Measurements from ENCODE around the gene TMEM120B. TPM values are rescaled to one million over a fixed set of nuclear protein-coding genes. Genes with fewer than 3 reads are reported as not detected.

Gene TMEM120B
- total RNA-seq, 4 donors from 2014 or later, result 1.9 to 19.9 (median 4.5) TPM

GRCh38 chr12:121826318-121827150 lies 114.0 kb downstream of the TMEM120B start:
- Histone ChIP-seq H3K27ac (no peak overlapping the region), H3K27me3 (no peaks in the 10 kb centered on the region), H3K9me3 (no peaks in the 10 kb centered on the region), H3K36me3 (peaks cover 0 to 62% (median 27%) of the 10 kb centered on the region in 4 donors), H3K4me3 (no peak overlapping the region), H3K4me1 (no peaks in the 10 kb centered on the region)
- in situ Hi-C loops (cut with MboI; ENCODE audit: low pct_ligation_motif_present in 1 of 4, low pct_unique_long_range_greater_than_20kb in 1 of 4, low sequenced_read_pairs in 3 of 4) (no loop called here), intact Hi-C loops (cut with DNase I; ENCODE audit: low total_unique reads) (no loop called here)
- DNase-seq, result no peak
- TF ChIP-seq POLR2A (IDR thresholded peaks at IDR 0.05), result no peak
- no peak for TF ChIP-seq EP300 (IDR thresholded peaks at IDR 0.05; ENCODE audit: low read depth)
- no peak for TF ChIP-seq CTCF (IDR thresholded peaks at IDR 0.05)
- no peak for TF ChIP-seq POLR2AphosphoS5 (IDR thresholded peaks at IDR 0.05)
- 90 to 93% methylated on average over 6 to 18 of the region's 18 CpGs for WGBS, 2 donors (ENCODE audit: low coverage in 1 of 2)

- peaks cover 0 to 57% (median 26%) of the 10 kb centered on the region in 4 donors for H3K36me3 ChIP-seq
- intact Hi-C loops (cut with DNase I; ENCODE audit: low total_unique reads), result no loop called here
These were observed 115.0 kb downstream of the TMEM120B start for GRCh38 chr12:121827351-121828099.

DNA sequence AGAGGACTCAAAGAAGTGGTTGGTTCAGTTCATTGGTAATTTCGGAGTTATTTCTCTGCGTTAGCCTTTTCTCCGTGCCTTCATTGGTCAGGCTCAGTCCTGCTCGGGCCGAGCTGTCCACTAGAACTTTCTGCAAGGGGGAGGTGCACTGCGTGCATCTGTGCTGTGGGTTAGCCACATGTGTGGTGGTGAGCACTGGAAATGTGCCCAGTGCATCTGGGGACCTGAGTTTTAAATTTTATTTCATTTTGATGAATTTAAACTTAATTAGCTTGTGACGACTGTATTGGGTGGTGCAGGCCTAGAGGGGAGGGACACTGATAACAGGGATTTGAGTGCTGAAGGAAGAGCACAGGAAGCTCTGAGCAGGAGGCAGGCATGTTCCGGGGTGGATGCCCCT lies 115.8 kb downstream of the TMEM120B start:
- no peak overlapping the region for H3K4me3 ChIP-seq
- 84 to 92% methylated on average over 4 to 8 of the region's 8 CpGs for WGBS, 2 donors (ENCODE audit: low coverage in 1 of 2)
- intact Hi-C loops (cut with DNase I; ENCODE audit: low total_unique reads), result no loop called here
- no peak for DNase-seq
- H3K27ac ChIP-seq, result no peak overlapping the region
- no peak for TF ChIP-seq CTCF (IDR thresholded peaks at IDR 0.05)
- in situ Hi-C loops (cut with MboI; ENCODE audit: low pct_ligation_motif_present in 1 of 4, low pct_unique_long_range_greater_than_20kb in 1 of 4, low sequenced_read_pairs in 3 of 4), result no loop called here
- H3K36me3 ChIP-seq, result peaks cover 0 to 51% (median 24%) of the 10 kb centered on the region in 4 donors
- no peaks in the 10 kb centered on the region for H3K4me1 ChIP-seq
- H3K9me3 ChIP-seq, result no peaks in the 10 kb centered on the region
- H3K27me3 ChIP-seq, result no peaks in the 10 kb centered on the region

More at GRCh38 chr12:121827351-121828099, 115.0 kb downstream of the TMEM120B start:
- in situ Hi-C loops (cut with MboI; ENCODE audit: low pct_ligation_motif_present in 1 of 4, low pct_unique_long_range_greater_than_20kb in 1 of 4, low sequenced_read_pairs in 3 of 4), result no loop called here
- DNase-seq, result no peak
- no peak overlapping the region for H3K27ac ChIP-seq
- H3K4me1 ChIP-seq, result no peaks in the 10 kb centered on the region
- no peak overlapping the region for H3K4me3 ChIP-seq
- no peaks in the 10 kb centered on the region for H3K9me3 ChIP-seq
- 95 to 100% methylated on average over 2 to 39 of the region's 48 CpGs for WGBS, 2 donors (ENCODE audit: low coverage in 1 of 2)
- TF ChIP-seq EP300 (IDR thresholded peaks at IDR 0.05; ENCODE audit: low read depth) (no peak), POLR2A (IDR thresholded peaks at IDR 0.05) (no peak), CTCF (IDR thresholded peaks at IDR 0.05) (no peak), POLR2AphosphoS5 (IDR thresholded peaks at IDR 0.05) (no peak)
- H3K27me3 ChIP-seq, result no peaks in the 10 kb centered on the region

GRCh38 chr12:121828826-121829225 lies 116.3 kb downstream of the TMEM120B start:
- in situ Hi-C loops (cut with MboI; ENCODE audit: low pct_ligation_motif_present in 1 of 4, low pct_unique_long_range_greater_than_20kb in 1 of 4, low sequenced_read_pairs in 3 of 4), result no loop called here
- Histone ChIP-seq H3K9me3 (no peaks in the 10 kb centered on the region), H3K4me1 (no peaks in the 10 kb centered on the region), H3K27ac (no peak overlapping the region), H3K4me3 (no peak overlapping the region), H3K27me3 (no peaks in the 10 kb centered on the region), H3K36me3 (peaks cover 0 to 46% (median 21%) of the 10 kb centered on the region in 4 donors)
- 85 to 87% methylated on average over 4 to 9 of the region's 9 CpGs for WGBS, 2 donors (ENCODE audit: low coverage in 1 of 2)
- no peak for DNase-seq
- intact Hi-C loops (cut with DNase I; ENCODE audit: low total_unique reads), result no loop called here
- TF ChIP-seq CTCF (IDR thresholded peaks at IDR 0.05), result no peak
- no peak for TF ChIP-seq EP300 (IDR thresholded peaks at IDR 0.05; ENCODE audit: low read depth)
- TF ChIP-seq POLR2AphosphoS5 (IDR thresholded peaks at IDR 0.05), result no peak
- TF ChIP-seq POLR2A (IDR thresholded peaks at IDR 0.05), result no peak

All from transverse colon (tissue), 4 donors.